Choroid plexus epithelial cell (primary cell): ENCODE data around the gene CGREF1.
"Not testable (repeated sequence)": the region's sequence is repeated elsewhere in the genome, so short reads cannot be mapped to it uniquely, and the experiment has no call there.

Source experiments
- DNase-seq: peaks from one replicate; pipeline ENCODE4 v3.0.0-alpha.2; 2010; ENCODE audit warnings: low read depth
- H3K4me3 ChIP-seq: 2 replicates; pipeline ENCODE4 v1.5.1; 2011; ENCODE audit warnings: low read depth, mild to moderate bottlenecking, control low read depth, low read length, moderate library complexity
- TF ChIP-seq, protein P1 (sequence below): conservative IDR thresholded peaks from 2 replicates; pipeline ENCODE4 v1.5.1; 2011; ENCODE audit warnings: low read depth, mild to moderate bottlenecking, control low read depth, inconsistent platforms, low read length, moderate library complexity

Gene CGREF1

GRCh38 chr2:27122791-27123190 is 3.9 kb upstream of the CGREF1 start:
- TF ChIP-seq, protein P1, sequence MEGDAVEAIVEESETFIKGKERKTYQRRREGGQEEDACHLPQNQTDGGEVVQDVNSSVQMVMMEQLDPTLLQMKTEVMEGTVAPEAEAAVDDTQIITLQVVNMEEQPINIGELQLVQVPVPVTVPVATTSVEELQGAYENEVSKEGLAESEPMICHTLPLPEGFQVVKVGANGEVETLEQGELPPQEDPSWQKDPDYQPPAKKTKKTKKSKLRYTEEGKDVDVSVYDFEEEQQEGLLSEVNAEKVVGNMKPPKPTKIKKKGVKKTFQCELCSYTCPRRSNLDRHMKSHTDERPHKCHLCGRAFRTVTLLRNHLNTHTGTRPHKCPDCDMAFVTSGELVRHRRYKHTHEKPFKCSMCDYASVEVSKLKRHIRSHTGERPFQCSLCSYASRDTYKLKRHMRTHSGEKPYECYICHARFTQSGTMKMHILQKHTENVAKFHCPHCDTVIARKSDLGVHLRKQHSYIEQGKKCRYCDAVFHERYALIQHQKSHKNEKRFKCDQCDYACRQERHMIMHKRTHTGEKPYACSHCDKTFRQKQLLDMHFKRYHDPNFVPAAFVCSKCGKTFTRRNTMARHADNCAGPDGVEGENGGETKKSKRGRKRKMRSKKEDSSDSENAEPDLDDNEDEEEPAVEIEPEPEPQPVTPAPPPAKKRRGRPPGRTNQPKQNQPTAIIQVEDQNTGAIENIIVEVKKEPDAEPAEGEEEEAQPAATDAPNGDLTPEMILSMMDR, result no peak
- H3K4me3 ChIP-seq, result no peak overlapping the region
- no peak for DNase-seq

DNA sequence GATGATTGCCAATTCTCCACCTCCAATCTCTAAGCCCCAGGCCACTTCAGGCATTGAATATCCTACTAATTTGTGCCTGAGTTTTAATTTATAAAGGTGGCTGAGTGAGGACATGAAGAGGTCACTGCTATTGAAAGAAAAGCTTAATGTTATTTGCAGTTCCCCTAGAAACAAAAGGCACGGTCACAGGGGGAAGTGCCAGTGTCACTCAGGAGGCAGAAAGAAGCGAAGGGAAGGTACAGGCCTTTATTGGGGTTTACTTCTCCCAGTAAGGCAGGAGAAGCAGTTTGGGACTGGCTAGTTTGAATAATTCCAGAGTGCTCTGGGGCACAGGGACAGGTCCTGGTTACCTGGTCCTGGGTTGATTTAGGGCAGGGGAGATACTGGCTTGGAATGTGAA is 3.0 kb upstream of the CGREF1 start:
- TF ChIP-seq, protein P1, result no peak
- no peak for DNase-seq
- H3K4me3 ChIP-seq, result no peak overlapping the region

DNA sequence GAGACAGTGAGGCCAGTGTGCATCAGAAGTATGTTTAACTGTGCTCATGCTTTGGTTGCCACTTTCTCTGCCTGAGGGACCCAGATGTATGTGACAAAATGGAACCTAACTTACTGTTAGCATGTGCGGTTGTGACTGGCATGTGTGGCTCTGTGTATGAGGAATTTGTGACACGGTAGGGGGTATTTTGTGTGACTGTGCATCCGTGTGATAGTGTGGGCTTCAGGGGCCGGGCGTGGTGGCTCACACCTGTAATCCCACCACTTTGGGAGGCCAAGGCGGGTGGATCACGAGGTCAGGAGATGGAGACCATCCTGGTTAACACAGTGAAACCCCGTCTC is 372 bp upstream of the CGREF1 start:
- not testable (repeated sequence) for DNase-seq
- peak overlapping the region; percentile 47 for H3K4me3 ChIP-seq

DNA sequence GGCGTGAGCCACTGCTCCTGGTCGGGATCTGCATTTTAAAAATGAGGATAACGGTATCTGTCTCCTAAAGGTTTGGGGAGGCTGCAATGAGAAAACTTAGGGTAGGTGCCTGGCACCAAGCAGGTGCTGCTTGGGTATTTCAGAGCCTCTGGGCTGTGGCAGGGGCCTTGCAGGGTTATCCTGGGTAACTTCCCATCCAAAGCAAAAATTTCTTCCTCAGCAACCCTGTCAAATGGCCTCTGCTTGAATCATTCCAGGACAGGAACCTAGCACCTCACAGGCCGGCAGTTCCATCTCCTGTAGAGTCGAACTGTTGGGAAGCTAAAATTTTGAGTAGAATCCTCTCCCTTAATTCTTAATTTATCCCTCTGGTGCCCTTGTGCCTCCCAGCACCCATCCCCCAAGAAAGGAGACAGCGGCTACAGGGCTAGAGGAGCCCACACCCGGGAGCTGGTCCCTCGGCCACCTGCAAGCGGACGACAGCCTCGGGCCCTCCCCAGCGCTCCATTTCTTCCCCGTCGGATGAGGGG is 868 bp downstream of the CGREF1 start:
- DNase-seq, result no peak
- TF ChIP-seq, protein P1, result no peak
- H3K4me3 ChIP-seq, result peak overlapping the region; percentile 47

- DNase-seq, result no peak
- TF ChIP-seq, protein P1, result no peak
- H3K4me3 ChIP-seq, result no peak overlapping the region
Observed at GRCh38 chr2:27115519-27115918, 3.4 kb downstream of the CGREF1 start.

DNA sequence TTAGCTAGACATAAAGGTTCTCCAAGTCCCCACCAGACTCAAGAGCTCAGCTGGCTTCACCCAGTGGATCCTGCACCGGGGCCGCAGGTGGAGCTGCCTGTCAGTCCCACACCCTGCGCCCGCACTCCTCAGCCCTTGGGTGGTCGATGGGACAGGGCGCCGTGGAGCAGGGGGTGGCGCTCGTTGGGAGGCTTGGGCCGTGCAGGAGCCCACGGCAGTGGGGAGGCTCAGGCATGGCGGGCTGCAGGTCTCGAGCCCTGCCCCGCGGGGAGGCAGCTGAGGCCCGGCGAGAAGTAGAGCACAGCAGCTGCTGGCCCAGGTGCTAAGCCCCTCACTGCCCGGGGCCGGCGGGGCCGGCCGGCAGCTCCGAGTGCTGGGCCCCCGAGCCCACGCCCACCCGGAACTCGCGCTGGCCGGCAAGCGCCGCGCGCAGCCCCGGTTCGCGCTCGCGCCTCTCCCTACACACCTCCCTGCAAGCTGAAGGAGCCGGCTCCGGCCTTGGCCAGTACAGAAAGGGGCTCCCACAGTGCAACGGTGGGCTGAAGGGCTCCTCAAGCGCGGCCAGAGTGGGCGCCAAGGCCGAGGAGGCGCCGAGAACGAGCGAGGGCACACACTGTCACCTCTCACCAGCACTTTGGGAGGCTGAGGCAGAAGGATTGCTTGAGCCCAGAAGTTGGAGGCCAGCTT is 7.4 kb downstream of the CGREF1 start:
- not testable (repeated sequence) for H3K4me3 ChIP-seq, DNase-seq

DNA sequence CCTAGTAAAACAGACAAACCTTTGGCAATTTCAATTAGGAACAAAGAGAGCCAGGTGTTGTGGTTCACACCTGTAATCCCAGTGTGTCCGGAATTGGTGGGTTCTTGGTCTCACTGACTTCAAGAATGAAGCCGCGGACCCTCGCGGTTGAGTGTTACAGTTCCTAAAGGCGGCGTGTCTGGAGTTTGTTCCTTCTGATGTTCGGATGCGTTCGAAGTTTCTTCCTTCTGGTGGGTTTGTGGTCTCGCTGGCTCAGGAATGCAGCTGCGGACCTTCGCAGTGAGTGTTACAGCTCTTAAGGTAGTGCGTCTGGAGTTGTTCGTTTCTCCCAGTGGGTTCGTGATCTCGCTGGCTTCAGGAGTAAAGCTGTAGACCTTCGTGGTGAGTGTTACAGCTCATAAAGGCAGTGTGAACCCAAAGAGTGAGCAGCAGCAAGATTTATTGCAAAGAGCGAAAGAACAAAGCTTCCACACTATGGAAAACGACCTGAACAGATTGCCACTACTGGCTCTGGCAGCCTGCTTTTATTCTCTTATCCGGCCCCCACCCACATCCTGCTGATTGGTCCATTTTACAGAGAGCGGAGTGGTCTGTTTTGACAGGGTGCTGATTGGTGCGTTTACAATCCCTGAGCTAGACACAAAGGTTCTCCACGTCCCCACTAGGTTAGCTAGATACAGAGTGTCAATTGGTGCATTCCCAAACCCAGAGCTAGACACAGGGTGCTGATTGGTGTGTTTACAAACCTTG is 8.2 kb downstream of the CGREF1 start:
- not testable (repeated sequence) for H3K4me3 ChIP-seq, DNase-seq

DNA sequence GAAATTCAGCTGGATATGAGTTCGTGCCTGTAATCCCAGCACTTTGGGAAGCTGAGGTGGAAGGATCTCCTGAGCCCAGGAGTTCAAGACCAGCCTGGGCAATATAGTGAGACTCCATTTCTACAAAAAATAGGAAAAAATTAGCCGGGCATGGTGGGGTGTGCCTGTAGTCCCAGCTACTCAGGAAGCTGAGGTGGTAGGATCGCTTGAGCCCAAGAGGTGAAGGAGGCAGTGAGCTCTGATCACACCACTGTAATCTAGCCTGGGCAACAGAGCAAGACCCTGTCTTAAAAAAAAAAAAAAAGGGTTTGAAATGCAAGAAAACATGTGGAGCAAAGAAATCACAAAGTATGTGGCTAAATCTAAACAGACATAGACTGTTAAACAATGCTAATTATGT is 9.8 kb downstream of the CGREF1 start:
- no peak for DNase-seq
- TF ChIP-seq, protein P1, result no peak

More for the DNA sequence above, 9.8 kb downstream of the CGREF1 start:
- no peak overlapping the region for H3K4me3 ChIP-seq
